ENCODE measurements around the gene ABCC12.

The ABCC12 gene

DNA sequence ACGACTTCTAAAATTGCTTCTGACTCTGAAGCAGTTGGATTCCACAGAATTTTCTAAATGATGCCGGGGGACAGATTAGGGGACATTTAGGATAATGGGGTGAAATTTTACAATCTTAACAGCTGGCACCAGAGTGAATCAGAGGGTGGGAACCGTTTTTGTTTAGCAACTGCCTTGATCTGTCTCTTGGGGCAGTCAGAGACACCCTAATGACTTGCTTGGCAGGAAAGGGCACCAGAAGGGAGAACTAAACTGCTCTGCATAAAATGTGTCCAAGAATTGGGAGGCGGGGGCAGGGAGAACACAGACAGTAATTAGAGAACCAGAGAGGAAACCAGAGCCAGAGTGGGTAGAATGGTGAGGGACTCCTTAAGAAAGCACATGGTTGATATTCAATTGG is 6.1 kb upstream of the ABCC12 start:
- Histone ChIP-seq H3K27ac (ENCODE audit: low read depth, low read length) (no peak overlapping the region), H3K4me1 (ENCODE audit: control insufficient read depth, insufficient read depth, low read length) (no peaks in the 10 kb centered on the region), H3K36me3 (ENCODE audit: control insufficient read depth, insufficient read depth, low read length) (no peaks in the 10 kb centered on the region), H3K9ac (ENCODE audit: low read length) (no peak overlapping the region), H3K4me3 (ENCODE audit: low read length) (no peak overlapping the region), H3K27me3 (ENCODE audit: control insufficient read depth, insufficient read depth, low read length) (peaks cover 3% of the 10 kb centered on the region)

DNA sequence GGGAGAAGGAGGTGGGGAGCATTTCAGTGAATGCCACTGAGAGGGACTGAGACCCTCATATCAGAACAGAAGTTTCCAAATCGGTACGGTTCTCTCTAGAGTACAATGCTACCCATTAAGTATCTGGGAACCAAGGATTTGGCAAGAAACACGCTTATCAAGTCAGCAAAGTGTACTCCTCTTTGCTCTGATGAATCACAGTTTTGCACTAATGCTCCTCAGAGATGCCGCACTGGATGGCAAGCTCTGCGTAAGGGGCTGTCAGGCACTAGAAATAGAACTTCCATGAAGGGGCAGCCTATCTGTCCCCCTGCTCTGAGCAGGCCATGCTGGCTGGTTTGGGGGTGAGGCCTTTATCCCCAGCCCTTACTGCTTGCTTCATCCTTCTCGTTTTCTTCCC is 4.8 kb upstream of the ABCC12 start:
- no peaks in the 10 kb centered on the region for H3K36me3 ChIP-seq (ENCODE audit: control insufficient read depth, insufficient read depth, low read length)
- H3K9ac ChIP-seq (ENCODE audit: low read length): no peak overlapping the region
- H3K27me3 ChIP-seq (ENCODE audit: control insufficient read depth, insufficient read depth, low read length): peaks cover 5% of the 10 kb centered on the region
- H3K4me1 ChIP-seq (ENCODE audit: control insufficient read depth, insufficient read depth, low read length): no peaks in the 10 kb centered on the region
- H3K27ac ChIP-seq (ENCODE audit: low read depth, low read length): no peak overlapping the region
- H3K4me3 ChIP-seq (ENCODE audit: low read length): no peak overlapping the region

DNA sequence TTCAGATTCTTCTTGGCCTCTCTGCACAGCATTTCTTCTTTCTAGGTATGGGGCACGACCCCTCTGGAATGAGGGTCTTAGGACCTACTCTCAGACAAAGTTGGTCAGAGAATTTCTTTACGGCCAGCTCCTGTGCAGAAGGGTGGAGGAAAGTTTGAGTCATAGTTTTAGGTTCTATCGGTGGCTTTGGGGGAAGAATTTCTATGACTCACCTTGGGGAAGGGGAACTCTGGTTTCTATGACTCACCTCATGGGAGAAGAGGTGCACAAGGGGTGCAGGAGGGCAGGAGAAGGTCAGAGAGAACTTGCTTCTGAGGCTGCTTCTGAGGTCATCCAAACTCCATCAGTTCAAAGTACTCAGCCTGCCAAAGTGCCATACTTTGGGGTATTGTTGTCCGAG is 2.5 kb upstream of the ABCC12 start:
- no peak overlapping the region for H3K4me3 ChIP-seq (ENCODE audit: low read length)
- peaks cover 5% of the 10 kb centered on the region for H3K27me3 ChIP-seq (ENCODE audit: control insufficient read depth, insufficient read depth, low read length)

DNA sequence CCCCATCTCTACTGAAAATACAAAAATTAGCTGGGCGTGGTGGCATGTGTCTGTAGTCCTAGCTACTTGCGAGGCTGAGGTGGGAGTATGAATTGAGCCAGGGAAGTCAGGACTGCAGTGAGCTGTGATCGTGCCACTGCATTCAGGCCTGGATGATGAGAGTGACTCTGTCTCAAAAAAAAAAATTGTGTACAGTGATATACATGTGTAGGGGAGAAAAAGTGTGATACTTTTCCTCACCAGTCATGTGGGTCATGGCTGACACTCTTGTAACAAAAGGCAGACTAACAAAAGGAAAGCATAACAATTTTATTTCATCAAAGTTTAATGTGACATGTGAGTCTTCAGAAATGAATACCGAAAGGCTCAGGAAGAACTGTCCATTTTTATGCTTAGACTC is 2.0 kb upstream of the ABCC12 start:
- Histone ChIP-seq H3K9ac (ENCODE audit: low read length) (no peak overlapping the region), H3K4me1 (ENCODE audit: control insufficient read depth, insufficient read depth, low read length) (no peaks in the 10 kb centered on the region), H3K36me3 (ENCODE audit: control insufficient read depth, insufficient read depth, low read length) (no peaks in the 10 kb centered on the region), H3K4me3 (ENCODE audit: low read length) (no peak overlapping the region), H3K27me3 (ENCODE audit: control insufficient read depth, insufficient read depth, low read length) (peaks cover 5% of the 10 kb centered on the region), H3K27ac (ENCODE audit: low read depth, low read length) (no peak overlapping the region)

More for the DNA sequence above, 2.5 kb upstream of the ABCC12 start:
- Histone ChIP-seq H3K27ac (ENCODE audit: low read depth, low read length) (no peak overlapping the region), H3K9ac (ENCODE audit: low read length) (no peak overlapping the region), H3K36me3 (ENCODE audit: control insufficient read depth, insufficient read depth, low read length) (no peaks in the 10 kb centered on the region), H3K4me1 (ENCODE audit: control insufficient read depth, insufficient read depth, low read length) (no peaks in the 10 kb centered on the region)

DNA sequence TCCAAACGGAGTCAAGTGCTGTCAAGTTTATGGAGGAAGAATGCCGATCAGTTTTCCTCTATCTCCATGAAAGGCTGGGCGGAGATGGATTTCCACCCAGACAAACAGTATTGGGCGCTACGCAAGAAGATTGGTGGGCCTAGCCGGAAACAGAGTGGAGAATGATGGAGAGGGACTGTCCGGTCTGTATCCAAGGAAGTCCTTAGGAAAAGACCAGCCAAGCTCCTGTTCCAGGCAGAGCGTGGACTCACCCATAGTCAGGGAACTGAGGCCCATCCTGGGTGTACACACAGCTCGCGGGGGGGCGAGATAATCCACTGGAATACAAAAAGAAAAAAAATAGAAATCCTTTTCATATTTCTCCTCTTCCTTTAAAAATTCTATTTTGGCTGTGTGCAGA is 1.5 kb upstream of the ABCC12 start:
- Histone ChIP-seq H3K36me3 (ENCODE audit: control insufficient read depth, insufficient read depth, low read length) (no peaks in the 10 kb centered on the region), H3K27me3 (ENCODE audit: control insufficient read depth, insufficient read depth, low read length) (peaks cover 5% of the 10 kb centered on the region), H3K4me3 (ENCODE audit: low read length) (no peak overlapping the region), H3K27ac (ENCODE audit: low read depth, low read length) (no peak overlapping the region), H3K4me1 (ENCODE audit: control insufficient read depth, insufficient read depth, low read length) (no peaks in the 10 kb centered on the region), H3K9ac (ENCODE audit: low read length) (no peak overlapping the region)

- Histone ChIP-seq H3K36me3 (ENCODE audit: control insufficient read depth, insufficient read depth, low read length) (no peaks in the 10 kb centered on the region), H3K27ac (ENCODE audit: low read depth, low read length) (no peak overlapping the region), H3K9ac (ENCODE audit: low read length) (no peak overlapping the region), H3K4me3 (ENCODE audit: low read length) (no peak overlapping the region), H3K27me3 (ENCODE audit: control insufficient read depth, insufficient read depth, low read length) (peaks cover 5% of the 10 kb centered on the region), H3K4me1 (ENCODE audit: control insufficient read depth, insufficient read depth, low read length) (no peaks in the 10 kb centered on the region)
Measured at GRCh38 chr16:48156790-48157209, 1.0 kb upstream of the ABCC12 start.

DNA sequence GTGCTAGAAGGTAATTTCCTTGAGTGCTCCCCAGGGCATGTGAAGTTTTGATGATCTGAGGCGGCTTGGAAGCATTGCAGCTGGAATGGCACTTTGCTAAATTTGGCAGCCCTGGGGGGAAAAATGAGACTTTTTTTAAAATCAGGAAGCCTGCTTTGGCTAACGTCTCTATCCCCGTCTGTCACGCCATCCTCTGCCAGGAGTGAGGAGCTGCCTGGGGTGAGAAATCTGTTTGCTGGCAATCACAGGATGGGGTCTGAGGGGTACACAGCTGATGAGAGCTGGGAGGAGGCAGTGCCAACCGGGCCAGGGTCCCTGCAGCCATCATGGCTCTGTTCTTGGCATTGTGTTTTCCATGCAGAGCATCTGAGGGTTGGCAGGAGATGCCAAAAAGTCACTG is 2.0 kb downstream of the ABCC12 start:
- H3K27me3 ChIP-seq (ENCODE audit: control insufficient read depth, insufficient read depth, low read length): peaks cover 5% of the 10 kb centered on the region
- no peaks in the 10 kb centered on the region for H3K4me1 ChIP-seq (ENCODE audit: control insufficient read depth, insufficient read depth, low read length)
- no peaks in the 10 kb centered on the region for H3K36me3 ChIP-seq (ENCODE audit: control insufficient read depth, insufficient read depth, low read length)
- no peak overlapping the region for H3K9ac ChIP-seq (ENCODE audit: low read length)
- no peak overlapping the region for H3K4me3 ChIP-seq (ENCODE audit: low read length)
- no peak overlapping the region for H3K27ac ChIP-seq (ENCODE audit: low read depth, low read length)

- Histone ChIP-seq H3K4me1 (ENCODE audit: control insufficient read depth, insufficient read depth, low read length) (no peaks in the 10 kb centered on the region), H3K27ac (ENCODE audit: low read depth, low read length) (no peak overlapping the region), H3K9ac (ENCODE audit: low read length) (no peak overlapping the region), H3K27me3 (ENCODE audit: control insufficient read depth, insufficient read depth, low read length) (peaks cover 3% of the 10 kb centered on the region), H3K4me3 (ENCODE audit: low read length) (no peak overlapping the region), H3K36me3 (ENCODE audit: control insufficient read depth, insufficient read depth, low read length) (no peaks in the 10 kb centered on the region)
Measured at GRCh38 chr16:48152226-48152625, 3.6 kb downstream of the ABCC12 start.

GRCh38 chr16:48150707-48151106 is 5.1 kb downstream of the ABCC12 start:
- Histone ChIP-seq H3K4me3 (ENCODE audit: low read length) (no peak overlapping the region), H3K36me3 (ENCODE audit: control insufficient read depth, insufficient read depth, low read length) (no peaks in the 10 kb centered on the region), H3K27me3 (ENCODE audit: control insufficient read depth, insufficient read depth, low read length) (peaks cover 1% of the 10 kb centered on the region), H3K27ac (ENCODE audit: low read depth, low read length) (no peak overlapping the region), H3K4me1 (ENCODE audit: control insufficient read depth, insufficient read depth, low read length) (no peaks in the 10 kb centered on the region), H3K9ac (ENCODE audit: low read length) (no peak overlapping the region)

DNA sequence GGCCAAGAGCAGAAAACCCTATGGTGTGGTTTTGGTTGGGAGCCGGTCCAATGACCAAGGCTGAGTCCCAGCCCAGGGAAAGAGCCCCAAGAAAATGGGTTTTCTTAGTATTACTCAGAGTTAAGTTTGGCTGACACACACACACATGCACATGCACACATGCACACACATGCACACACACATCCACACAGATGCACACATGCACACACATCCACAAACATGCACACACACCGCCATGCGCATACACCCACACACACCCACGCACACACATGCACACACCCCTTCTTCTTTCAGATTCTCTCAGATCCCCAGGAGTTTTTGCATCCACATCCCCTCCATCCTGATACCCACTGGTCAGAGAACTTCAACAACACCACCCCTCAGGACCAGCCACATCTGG is 9.1 kb downstream of the ABCC12 start:
- H3K4me1 ChIP-seq (ENCODE audit: control insufficient read depth, insufficient read depth, low read length): no peaks in the 10 kb centered on the region
- no peak overlapping the region for H3K27ac ChIP-seq (ENCODE audit: low read depth, low read length)
- no peaks in the 10 kb centered on the region for H3K36me3 ChIP-seq (ENCODE audit: control insufficient read depth, insufficient read depth, low read length)
- H3K4me3 ChIP-seq (ENCODE audit: low read length): no peak overlapping the region
- H3K27me3 ChIP-seq (ENCODE audit: control insufficient read depth, insufficient read depth, low read length): no peaks in the 10 kb centered on the region
- H3K9ac ChIP-seq (ENCODE audit: low read length): no peak overlapping the region

DNA sequence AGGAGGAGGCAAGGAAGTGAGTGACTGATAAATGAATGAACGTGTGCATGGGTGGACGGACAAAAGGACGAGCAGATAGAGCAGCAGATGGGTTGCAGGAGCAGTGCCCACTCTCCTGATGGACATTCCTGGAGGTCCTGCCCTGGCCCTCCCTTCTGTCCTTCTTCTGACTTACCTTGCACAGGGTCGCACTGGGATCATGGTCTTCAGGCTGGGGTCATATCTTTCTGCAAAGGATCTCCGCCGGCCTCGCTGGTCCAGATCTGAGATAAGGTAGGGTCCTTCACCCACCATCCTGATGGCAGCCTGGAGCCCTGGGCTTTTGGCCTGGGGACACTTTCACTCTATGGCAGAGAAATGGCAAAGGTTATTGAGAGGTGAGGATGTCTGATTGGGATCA is 9.7 kb downstream of the ABCC12 start:
- no peak overlapping the region for H3K9ac ChIP-seq (ENCODE audit: low read length)
- no peak overlapping the region for H3K4me3 ChIP-seq (ENCODE audit: low read length)
- H3K4me1 ChIP-seq (ENCODE audit: control insufficient read depth, insufficient read depth, low read length): no peaks in the 10 kb centered on the region
- no peaks in the 10 kb centered on the region for H3K27me3 ChIP-seq (ENCODE audit: control insufficient read depth, insufficient read depth, low read length)
- no peaks in the 10 kb centered on the region for H3K36me3 ChIP-seq (ENCODE audit: control insufficient read depth, insufficient read depth, low read length)
- no peak overlapping the region for H3K27ac ChIP-seq (ENCODE audit: low read depth, low read length)

DNA sequence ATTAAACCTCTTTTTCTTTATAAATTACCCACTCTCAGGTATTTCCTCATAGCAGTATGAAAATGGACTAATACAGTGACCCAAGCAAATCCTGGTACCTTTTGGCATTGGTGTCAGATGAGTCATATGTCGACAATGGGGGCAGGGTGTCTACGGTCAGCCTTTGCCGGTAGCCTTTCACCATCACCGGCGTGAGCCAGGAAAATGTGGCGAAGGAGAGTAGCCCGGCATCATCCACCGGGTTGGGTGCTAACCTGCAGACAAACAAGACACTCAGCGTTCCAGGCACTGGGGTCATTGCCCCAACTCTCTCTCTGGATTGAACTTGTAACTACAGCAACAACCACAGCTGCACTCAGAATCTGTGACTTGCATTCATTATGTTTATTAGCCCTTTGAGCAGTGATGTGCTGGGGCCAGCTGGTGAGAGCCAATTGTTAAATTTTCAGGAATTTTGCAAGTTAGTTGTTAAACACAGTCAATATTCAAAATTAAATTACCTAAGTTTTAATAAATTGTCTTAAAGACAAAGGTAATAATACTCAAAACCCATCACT is 11.9 kb downstream of the ABCC12 start:
- Histone ChIP-seq H3K27me3 (ENCODE audit: control insufficient read depth, insufficient read depth, low read length) (no peaks in the 10 kb centered on the region), H3K4me1 (ENCODE audit: control insufficient read depth, insufficient read depth, low read length) (no peaks in the 10 kb centered on the region), H3K4me3 (ENCODE audit: low read length) (no peak overlapping the region), H3K36me3 (ENCODE audit: control insufficient read depth, insufficient read depth, low read length) (no peaks in the 10 kb centered on the region), H3K9ac (ENCODE audit: low read length) (no peak overlapping the region), H3K27ac (ENCODE audit: low read depth, low read length) (no peak overlapping the region)

GRCh38 chr16:48140821-48141220 is 15.0 kb downstream of the ABCC12 start:
- no peaks in the 10 kb centered on the region for H3K36me3 ChIP-seq (ENCODE audit: control insufficient read depth, insufficient read depth, low read length)

More at GRCh38 chr16:48140821-48141220, 15.0 kb downstream of the ABCC12 start:
- Histone ChIP-seq H3K4me1 (ENCODE audit: control insufficient read depth, insufficient read depth, low read length) (no peaks in the 10 kb centered on the region), H3K9ac (ENCODE audit: low read length) (no peak overlapping the region), H3K27me3 (ENCODE audit: control insufficient read depth, insufficient read depth, low read length) (no peaks in the 10 kb centered on the region), H3K4me3 (ENCODE audit: low read length) (no peak overlapping the region), H3K27ac (ENCODE audit: low read depth, low read length) (no peak overlapping the region)
